ENCODE data around the gene SLC4A9.

GRCh38 chr5:140341591-140341990 lies 18.4 kb upstream of the SLC4A9 start:
- TF ChIP-seq, protein P1, sequence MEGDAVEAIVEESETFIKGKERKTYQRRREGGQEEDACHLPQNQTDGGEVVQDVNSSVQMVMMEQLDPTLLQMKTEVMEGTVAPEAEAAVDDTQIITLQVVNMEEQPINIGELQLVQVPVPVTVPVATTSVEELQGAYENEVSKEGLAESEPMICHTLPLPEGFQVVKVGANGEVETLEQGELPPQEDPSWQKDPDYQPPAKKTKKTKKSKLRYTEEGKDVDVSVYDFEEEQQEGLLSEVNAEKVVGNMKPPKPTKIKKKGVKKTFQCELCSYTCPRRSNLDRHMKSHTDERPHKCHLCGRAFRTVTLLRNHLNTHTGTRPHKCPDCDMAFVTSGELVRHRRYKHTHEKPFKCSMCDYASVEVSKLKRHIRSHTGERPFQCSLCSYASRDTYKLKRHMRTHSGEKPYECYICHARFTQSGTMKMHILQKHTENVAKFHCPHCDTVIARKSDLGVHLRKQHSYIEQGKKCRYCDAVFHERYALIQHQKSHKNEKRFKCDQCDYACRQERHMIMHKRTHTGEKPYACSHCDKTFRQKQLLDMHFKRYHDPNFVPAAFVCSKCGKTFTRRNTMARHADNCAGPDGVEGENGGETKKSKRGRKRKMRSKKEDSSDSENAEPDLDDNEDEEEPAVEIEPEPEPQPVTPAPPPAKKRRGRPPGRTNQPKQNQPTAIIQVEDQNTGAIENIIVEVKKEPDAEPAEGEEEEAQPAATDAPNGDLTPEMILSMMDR (IDR thresholded peaks at IDR 0.05) = no peak
- TF ChIP-seq POLR2A (IDR thresholded peaks at IDR 0.05) (no peak), EP300 (IDR thresholded peaks at IDR 0.05) (no peak)
